AML-193 (cell line): ENCODE results near the gene JAK1.
A peak's percentile ranks its signal among the peaks of the same experiment; 100 is the strongest.
"Not testable (repeated sequence)": the region's sequence is repeated elsewhere in the genome, so short reads cannot be mapped to it uniquely, and the experiment has no call there.

Experiments used
- DNase-seq, 2 experiments: peaks; one replicate each; lab custom pipeline; 2025; lab: John Stamatoyannopoulos, UW

The JAK1 gene

DNA sequence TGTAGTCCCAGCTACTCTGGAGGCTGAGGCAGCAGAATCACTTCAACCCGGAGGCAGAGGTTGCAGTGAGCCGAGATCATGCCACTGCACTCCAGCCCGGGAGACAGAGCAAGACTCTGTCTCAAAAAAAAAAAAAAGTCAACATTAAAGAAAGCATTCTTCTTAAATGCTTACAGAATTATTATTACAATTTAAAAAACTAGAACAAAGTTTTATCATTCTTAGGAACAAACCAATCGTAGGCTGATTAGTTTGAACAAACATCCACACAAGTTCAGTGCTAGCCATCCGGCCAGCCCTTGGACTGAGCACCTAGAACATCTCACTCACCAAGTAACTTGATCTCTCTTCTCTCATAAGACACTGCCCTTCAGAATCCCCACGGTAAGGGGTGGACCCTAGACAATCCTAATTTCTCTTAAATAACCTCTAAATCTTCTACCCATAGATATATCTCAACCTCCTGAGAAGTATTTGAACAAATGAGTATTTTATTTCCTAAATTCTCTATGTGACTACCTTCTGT is 16.0 kb downstream of the JAK1 start:
- DNase-seq, result no peak

DNA sequence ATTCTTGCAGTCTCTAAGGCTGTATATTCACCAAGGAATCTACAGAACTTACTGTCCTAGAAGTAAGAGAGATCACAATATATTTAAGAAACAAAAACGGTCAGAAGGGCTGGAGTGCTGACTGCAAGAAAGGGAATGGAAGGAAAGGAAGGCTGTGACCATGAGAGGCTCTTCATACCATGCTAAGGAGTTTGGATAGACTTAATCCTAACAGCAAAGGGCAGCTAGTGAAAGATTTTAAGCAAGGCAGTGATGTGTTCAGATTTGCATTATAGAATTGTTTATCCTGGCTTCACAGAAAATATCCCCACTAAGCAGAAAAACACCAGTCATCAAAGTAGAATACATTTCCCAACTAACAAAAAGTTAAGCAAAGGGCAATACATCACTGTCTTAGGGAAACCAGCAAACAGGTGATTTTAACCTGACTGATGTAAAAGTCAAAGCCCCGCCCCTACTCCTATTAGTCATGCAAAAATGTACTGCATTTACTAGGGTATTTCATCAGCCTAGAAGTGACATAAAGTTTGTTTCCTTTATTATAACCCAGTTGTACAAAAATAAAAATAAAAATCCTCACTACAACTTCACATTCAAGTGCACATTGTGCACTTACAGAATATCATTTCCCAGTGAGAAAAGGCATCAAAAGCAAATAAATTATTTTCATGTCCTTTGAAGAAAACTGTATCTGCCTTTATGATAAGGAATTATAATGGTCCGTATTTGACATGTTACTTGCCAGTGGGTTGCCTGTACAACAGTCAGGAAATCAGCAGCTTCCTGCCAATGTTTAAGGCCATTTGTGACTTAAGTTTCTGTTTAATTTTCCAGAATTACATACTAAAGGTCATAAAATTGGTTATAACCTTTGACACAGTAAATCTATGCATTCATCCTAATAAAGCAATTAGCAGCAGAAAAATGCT is 17.2 kb downstream of the JAK1 start:
- DNase-seq, result no peak

DNA sequence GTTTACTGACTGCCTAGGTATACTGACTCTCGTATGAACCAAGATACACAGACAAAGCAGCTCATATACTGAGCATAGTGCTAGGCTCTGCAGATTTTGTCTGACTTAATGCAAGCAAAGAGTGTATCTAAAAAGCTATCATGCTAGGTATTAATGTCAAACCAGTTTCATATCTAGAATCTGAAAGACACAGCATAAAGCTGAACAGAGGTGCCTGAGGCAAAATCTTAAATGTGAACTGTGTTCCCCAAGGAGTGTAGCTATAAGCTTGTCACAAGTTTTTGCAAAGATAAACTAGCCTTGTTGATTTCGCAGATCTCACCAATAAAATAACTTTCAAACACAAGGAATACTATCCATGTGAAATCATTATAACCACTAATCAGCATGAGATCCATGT is 18.1 kb downstream of the JAK1 start:
- DNase-seq, result no peak

DNA sequence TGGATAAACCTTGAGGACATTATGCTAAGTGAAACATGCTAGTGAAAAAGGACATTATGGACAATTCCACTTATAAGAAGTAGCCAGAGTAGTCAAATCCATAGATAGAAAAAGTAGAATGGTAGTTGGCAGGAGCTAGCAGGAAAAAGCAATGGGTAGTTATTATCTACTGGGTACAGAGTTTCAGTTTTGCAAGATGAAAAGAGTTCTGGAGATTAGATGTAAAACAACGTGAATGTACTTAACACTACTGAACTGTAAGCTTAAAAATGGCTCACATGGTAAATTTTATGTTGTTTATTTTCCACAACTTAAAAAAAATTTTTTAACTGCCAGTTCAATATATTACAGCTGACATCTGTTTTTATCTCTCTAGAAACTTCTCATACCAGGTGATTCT is 19.4 kb downstream of the JAK1 start:
- DNase-seq, result no peak

DNA sequence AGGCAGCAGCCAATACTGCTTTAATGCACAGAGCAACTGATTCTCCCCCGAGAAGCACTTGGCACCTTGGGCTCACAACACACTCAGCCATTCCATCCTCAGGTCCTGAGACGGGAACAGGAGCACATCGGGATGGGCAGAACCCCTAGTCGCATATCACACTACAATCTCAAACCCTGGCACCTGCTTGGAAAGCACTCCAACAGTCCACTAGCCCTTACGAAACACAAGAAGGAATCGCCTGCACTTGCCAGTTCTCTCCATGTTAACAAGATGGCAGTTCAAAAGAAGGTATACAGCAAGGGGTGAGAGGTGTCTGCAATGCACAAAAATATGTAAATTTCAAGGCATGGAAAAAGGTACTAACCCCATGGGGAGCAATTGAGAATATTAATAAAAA is 21.4 kb downstream of the JAK1 start:
- DNase-seq, result no peak

DNA sequence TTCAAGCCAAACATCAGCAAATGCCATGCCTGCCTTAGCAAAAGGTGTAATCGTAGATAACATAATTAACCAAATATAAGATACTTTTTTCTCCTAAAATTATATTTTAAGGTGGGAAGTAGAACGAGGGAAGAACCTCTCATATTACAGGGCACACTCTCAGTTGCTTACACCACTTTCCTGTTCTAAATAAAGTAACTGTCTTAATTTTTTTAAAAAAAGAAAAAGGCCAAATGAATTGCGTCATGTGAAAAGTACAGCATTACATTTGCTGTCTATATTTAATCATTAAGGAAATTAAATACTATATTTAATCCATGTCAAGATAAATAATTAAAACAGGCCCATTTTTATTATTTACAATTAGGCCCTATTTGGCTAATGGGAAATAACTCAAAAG is 23.7 kb downstream of the JAK1 start:
- no peak for DNase-seq

DNA sequence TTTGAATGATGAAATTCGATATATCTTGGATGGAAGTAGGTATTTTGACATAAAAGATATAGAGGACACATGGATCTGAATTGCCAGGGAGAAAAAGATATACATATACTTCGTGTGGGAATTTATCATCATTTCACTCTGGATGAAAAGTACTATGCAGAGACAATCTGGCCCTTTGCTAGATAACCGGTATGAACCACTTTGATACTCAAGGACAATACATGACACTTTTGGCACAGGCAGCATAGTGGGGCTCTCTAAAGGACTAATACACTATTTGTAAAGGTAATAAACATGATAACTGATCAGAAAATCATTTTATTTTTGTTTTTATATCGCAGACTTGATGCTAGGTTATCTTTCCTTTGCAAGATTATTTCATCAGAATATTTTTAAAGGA is 24.2 kb downstream of the JAK1 start:
- no peak for DNase-seq

DNA sequence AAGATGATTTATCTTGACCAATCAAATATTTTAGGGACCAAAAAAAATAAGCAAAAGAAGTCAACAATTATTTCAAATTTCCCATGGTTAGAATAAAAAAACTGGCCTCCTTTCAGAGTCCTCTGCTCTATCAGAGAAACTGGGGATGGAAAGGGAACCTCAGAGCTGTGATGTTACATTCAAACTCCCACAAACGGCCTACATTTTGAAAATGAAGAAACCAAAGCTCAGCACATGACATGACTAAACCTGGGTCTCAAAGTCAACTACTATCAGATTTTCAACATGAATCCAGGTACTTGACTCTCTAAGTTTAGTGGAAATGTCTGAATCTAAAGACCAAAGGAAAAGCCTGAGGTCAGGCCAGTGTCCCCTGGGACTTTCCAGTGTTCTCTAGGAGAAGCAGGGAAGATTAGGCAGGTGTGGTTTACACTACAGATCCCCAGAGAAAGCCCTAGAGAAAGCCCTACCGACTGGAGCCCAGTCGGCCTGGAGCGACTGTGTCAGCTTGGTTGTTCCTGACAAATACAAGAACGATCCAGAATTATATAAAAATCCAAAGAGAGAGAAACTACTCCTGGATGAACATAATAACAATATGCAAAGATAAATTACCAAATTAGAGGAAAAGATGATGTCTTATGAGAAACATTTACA is 24.8 kb downstream of the JAK1 start:
- no peak for DNase-seq

DNA sequence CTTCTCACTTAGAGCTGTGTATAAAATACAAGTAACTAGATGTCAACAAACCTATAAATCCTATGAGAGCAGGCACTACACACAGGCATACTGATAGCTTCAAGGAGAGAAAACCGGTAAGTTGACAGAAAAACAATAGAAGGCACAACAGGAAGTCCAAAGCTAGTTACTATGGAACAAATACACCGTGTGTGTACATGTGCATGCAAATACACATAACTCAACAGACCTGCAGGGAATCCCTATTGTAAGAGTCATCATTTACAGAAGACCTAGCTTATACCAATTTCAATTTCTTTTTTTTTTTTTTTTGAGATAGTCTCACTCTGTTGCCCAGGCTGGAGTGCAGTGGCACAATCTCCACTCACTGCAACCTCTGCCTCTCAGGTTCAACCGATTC is 26.3 kb downstream of the JAK1 start:
- DNase-seq, result no peak

DNA sequence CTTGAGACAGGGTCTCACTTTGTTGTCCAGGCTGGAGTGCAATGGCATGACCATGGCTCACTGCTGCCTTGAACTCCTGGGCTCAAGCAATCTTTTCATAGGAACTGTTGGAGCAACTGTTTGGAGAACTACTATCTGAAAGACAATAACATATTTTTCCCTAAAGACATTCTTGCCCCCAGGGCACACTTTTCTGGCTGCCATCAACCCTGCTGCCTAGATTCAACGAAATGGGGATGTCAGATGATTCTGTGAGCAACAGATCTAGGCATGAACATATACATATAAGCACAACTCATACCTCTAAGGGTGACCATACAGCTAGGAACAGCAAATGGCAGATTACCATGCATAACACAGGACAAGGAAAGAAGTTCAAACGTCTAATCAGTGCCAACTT is 27.4 kb downstream of the JAK1 start:
- DNase-seq, result no peak

DNA sequence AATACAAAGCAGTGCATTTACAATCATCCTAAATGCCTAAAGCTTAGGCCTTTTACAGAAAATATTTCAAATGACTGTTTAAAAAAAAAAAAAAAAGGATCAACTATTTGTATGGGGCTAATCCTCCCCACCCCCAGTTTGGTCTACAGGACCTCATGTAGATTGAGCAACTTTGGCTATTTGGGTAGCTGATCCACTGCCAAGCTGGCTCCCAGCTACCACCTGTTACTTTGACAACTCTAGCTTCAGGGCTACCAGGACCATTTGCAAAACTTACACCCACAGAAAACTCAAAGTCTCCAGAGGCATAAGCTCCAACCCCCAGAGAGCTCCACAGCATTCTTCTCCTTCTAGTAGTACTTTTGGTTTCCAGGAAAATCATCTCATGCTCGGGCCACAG is 29.4 kb downstream of the JAK1 start:
- no peak for DNase-seq

DNA sequence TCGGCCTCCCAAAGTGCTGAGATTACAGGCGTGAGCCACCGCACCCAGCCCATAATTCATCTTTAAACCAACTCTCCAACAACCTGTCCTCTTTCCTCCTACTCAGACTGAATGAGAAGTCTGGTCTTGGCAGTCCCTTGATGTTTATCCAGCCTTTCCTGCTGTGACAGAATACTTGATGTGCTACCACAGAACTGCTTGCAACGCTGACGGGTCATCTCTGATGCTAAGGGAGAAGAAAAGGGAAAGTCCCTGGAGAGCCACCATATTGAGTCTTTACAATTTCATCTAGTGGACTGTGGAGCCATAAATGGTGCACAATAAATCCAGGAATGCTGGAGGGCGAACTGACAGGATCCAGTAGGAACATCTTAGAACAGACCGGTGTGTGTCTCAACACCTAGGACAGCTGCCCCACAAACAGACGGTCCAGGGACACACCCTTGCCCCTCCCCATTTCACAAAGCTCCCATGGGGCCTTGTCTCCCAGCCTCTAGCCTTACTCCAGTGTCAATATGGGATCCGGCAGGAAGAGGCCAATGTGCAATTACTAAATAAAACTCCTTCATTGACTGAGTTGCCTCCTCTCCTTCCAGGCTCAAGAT is 30.7 kb downstream of the JAK1 start:
- DNase-seq, result no peak

DNA sequence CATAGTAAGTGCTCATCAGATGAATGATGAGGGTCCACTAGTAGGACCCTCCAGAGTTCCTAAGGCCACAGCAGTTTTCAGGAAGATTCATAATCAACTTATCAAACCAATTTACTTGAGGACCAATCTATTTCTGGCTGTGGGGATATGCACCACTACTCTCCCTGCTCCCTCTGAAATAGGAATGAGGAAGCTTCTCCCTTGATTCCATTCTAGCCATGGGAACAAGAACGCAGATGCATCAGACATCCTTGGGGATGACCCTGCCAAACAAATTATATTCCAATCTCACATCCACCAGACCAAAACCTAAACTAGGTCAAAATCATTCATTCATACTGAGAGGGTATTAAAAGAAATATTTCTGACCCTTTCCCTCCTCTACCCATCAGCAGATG is 31.5 kb downstream of the JAK1 start:
- no peak for DNase-seq

DNA sequence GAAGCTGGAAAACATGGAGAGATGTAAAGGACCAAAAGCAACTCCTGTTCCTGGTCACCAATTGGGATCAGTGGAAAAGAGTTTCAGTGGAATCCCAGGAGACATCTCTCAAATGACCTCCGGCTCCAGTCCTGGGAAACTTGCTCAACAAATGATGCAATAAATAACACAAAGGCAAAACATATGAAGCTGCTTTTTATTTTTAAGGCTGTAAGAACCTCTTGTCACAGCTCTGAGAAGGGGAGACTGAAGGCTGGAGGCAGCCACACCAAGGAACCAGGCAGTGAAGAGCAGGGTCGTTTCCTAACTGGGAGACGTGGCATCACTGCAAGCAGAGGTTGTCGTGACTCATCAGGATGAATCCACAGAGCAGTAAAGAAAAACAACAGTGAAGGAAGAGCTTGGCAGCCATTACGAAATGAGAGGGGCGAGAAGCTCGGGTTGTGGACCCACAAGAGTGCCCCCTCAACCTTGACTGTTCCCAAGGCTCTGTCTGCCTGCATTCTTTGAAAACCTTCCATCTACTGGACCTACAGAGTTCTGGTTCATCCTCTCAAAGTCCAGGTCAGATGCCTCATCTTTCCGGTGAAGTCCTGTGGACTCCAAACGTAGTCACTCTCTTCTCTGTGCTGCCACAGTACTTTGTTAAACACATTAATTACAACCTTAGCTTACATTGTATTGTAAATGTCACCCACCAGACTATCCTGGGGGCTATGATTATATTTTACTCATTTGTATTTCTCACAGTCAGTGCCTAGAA is 32.1 kb downstream of the JAK1 start:
- no peak for DNase-seq

DNA sequence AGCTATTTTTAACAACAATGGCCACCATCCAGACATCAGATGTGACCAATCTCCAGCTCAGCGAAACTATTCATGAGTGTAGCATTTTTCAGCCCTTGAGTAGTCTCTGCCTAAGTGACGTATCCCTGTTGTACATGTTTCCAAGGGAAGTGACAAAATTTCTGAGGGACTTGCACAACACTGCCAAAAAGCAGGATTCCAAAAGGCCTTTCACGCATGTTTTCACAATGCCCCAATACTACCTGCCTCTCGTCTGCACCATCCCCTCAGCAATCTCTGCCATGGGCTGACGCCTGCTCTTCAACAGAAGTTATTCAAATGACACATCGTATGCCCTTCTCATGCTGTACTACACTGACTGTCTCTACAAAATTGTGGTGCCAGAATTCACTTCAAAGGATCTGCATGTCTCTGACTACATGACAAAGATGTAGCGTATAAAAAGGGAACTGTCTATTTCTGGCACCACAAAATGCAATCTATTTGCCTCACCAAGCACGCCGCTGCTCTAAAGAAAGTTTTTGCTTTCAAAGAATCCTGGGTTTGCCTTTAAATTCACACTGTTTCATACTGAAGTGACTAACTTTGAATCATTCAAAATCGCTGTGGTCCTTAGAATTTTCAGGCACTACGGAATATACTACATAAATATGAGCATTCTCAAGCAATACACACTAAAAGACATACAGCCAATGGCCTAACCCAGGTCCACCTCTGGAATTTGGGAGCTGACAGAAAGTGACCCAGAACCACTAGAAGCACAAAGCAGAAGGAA is 32.9 kb downstream of the JAK1 start:
- DNase-seq, result peak; percentile 83 to 88

DNA sequence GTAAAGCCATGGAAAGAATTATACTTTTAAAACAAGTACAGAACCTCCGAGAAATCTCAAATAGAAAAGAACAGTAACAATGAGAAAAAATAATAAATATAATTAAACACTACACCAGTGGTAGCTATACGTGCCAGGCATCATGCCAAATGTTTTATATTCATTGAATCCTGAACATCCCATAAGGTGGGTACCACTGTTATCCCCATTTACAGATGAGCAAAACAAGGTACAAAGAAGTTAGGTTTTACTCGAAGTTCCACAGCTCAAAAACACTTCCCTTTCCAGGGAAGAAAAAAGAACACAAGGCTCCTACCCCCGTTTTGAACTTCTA is 33.4 kb downstream of the JAK1 start:
- no peak for DNase-seq

DNA sequence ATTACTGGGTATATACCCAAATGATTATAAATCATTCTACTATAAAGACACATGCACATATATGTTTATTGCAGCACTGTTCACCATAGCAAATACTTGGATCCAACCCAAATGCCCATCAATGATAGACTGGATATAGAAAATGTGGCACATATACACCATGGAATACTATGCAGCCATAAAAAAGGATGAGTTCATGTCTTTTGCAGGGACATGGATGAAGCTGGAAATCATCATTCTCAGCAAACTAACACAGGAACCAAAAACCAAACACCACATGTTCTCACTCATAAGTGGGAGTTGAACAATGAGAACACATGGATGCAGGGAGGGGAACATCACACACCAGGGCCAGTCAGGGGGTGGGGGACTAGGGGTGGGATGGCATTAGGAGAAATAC is 35.7 kb downstream of the JAK1 start:
- not testable (repeated sequence) for DNase-seq

DNA sequence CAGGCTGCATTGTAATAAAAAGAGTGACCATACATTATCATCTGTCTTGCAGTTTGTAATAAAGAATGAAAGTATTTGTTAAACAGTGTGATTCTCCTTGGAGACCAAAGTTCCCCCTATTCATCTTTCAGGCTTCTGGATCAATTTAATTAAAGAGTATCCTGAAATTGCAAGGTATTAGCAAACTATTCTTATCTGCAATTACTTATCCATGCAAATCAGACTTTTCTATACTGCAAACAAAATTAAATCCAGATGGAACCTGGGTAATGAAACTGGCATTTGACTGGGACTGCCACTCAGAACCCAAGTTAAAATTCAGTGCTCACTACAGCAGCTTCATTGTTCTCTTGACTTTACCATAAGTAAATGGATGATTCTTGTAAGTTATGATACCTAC is 37.1 kb downstream of the JAK1 start:
- no peak for DNase-seq

DNA sequence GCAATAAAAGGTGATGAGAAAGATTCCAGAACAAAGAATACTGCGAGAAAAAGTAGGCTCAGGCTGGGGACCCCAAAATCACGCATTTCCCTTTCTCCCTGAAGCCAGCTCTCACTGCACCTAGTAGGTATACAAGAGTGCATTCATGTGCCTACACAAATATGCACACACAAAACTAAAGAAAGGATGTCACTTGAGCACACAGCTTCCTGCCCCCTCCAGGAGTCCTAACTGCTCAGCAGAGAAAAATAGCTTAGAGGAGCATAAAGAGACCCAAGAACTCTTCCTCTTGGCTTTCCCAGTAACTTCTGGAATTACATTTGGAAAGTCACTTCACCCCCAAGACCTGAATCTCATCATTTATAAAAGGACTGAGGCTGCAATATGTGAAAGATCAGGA is 38.0 kb downstream of the JAK1 start:
- DNase-seq, result no peak

DNA sequence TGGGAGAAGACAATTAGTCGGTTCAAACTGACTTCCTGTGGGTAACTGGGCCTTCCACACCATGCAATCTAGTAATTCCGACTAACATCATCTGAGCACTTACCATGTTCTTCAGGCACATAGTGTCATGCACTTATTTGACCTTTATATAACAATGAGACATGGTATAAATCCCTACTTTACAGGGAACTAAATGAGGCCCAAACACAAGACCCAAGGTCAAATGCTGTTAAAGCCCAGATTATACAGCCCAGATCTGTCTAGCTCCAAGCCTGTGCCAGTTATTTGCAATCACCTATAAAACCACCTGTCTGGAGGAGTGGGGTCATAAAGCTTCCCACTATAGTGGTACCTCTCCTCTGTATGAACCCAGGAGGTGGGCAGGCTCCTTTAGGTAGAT is 40.8 kb downstream of the JAK1 start:
- DNase-seq, result no peak

DNA sequence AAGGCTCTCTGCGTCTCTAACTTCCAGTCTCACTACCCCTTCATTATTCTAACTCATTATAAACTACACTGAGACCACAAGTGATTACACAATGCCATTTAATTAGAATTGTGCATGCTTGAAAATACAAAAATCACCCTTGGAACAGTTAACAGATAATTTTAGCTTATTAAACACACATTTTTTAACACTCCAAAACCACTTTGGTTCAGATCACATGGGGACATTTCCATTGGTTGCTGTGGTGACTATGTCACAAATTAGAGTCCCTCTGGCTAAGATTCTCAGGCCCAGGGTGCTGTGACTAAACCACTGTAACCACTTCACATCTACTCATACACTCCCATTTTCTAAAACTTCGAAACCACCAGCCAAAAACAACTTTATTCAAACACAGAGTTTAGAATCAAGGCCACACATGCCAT is 43.0 kb downstream of the JAK1 start:
- DNase-seq, result no peak

DNA sequence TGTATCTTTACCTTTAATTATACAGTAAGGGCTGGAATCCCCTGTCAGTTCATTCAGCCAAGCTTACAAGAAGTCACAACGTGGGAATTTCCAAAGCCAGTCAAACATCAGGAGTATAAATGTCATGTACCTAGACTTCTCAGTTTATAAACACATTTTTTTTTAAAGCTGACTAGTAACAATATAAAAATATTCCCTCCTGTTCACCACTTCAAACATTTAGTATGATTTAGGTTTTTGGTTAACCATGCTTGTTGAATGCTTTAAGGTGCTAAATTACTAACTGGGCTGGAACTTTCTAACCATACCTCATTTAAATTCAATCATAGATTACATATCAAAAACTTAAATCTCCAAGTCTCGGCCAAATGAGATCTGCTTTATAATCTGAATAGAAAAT is 44.0 kb downstream of the JAK1 start:
- no peak for DNase-seq
